GM12891 (cell line): ENCODE measurements around the gene MOB3C.

Experiments used
- PAX5 ChIP-seq: IDR thresholded peaks from 2 replicates; pipeline ENCODE4 v1.6.1; 2011; ENCODE audit warnings: low read length, moderate library complexity, mild to moderate bottlenecking; ENCODE audit not compliant: insufficient read depth, severe bottlenecking
- POLR2A ChIP-seq: IDR thresholded peaks from 2 replicates; pipeline ENCODE4 v1.6.1; 2011; ENCODE audit warnings: low read depth, low read length, control low read depth
- POLR2AphosphoS5 ChIP-seq: IDR thresholded peaks from 2 replicates; pipeline ENCODE4 v1.6.1; 2011; ENCODE audit warnings: low read depth, low read length, control low read depth
- POU2F2 ChIP-seq: IDR thresholded peaks from 2 replicates; pipeline ENCODE4 v1.6.1; 2011; ENCODE audit warnings: low read depth, mild to moderate bottlenecking, control low read depth, low read length, moderate library complexity
- TAF1 ChIP-seq: IDR thresholded peaks from 2 replicates; pipeline ENCODE4 v1.6.1; 2011; ENCODE audit warnings: low read depth, low read length, control low read depth

DNA sequence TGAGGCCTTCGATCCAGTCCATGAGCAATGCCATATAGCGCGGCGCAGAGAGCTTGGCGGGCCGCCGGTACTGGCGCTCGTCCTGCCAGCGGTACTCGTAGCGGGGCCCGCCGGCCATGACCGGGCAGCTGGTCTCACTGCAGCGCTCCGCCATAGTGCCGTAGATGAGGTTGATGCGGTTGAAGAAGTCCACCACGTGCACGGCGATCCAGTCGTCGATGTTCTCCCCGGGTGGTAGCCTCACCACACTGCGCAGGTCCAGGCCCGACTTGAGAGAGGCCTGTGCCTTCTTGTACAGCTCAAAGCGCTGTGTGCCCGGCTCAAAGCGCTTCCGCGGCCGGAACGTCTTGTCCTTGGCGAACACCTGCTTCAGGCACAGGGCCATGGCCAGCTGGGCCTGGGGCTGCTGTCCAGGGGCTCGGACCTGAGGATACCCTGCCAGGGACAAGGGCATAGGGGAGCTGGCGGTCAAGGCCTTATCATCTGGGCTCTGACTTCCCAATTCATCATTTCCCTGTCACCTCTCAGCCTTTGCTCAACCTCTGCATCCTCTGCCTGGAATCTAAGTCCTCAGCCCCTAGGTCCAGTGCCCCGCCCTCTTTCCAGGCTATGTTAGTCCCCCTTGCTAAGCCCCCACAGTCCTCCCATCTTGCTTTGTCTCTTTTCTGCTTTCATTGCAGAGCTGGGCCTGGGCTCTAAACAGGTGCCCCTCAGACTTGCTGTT is 3.5 kb downstream of the MOB3C start:
- no peak for TF ChIP-seq POLR2A
- TF ChIP-seq TAF1, result no peak
- TF ChIP-seq PAX5, result no peak
- TF ChIP-seq POLR2AphosphoS5, result no peak
- TF ChIP-seq POU2F2, result 0 out of 2 replicates have a peak, but pooled peaks have one; percentile 19
